Cardiac fibroblast (primary cell): ENCODE measurements around the gene PSRC1.

Source experiments
- DNase-seq, 2 donors: peaks; one replicate each; pipeline versions ENCODE4 v3.0.0 to v3.0.0-alpha.2; 2010; ENCODE audit warnings: low read depth in 2 of 2
- H3K4me3 ChIP-seq, 2 donors: replicated peaks in 1 of 2; 1 replicate in 1 of 2; 2 replicates in 1 of 2; pipeline ENCODE4 v1.5.1; 2011; ENCODE audit warnings: low read depth in 2 of 2, low read length in 2 of 2, mild to moderate bottlenecking in 2 of 2, moderate library complexity in 1 of 2
- TF ChIP-seq, protein P1 (sequence below): IDR thresholded peaks from one replicate; pipeline ENCODE4 v1.5.1; 2011; ENCODE audit warnings: low read depth, mild to moderate bottlenecking, low read length, inconsistent platforms

PSRC1 gene

DNA sequence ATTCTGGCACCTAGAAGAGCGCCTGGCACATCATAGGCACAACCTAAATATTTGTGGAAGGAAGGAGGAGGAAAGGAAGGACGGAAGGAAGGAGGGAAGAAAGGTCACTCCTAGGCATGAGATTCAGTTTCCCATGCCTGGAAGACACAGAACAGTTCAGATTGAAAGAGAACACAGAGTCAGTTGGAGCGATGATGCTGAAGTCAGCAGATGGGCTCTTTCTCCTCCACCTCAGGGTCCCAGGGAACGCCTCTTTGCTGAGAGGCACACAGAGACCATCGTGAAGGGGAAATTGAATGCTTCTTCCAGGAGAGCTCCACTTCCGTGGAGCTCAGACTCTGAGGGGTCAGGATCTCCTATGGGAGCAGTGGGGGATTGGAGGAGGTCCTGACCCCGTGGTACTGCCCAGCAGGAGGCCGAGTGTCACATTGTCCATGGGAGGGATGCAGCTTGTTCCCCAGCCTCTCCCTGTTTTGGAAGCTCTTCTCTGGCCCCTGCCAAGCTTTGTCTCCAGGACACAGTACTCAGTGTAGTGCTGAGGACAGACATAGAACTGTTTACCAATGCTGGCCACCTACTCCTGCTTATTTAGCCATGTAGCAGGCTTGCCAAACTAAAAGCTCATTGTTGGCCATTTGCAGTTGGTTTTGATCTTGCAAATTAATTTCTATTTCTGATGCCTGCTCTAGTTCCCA, 21.4 kb upstream of the PSRC1 start:
- no peak overlapping the region for H3K4me3 ChIP-seq
- DNase-seq: no peak
- TF ChIP-seq, protein P1, sequence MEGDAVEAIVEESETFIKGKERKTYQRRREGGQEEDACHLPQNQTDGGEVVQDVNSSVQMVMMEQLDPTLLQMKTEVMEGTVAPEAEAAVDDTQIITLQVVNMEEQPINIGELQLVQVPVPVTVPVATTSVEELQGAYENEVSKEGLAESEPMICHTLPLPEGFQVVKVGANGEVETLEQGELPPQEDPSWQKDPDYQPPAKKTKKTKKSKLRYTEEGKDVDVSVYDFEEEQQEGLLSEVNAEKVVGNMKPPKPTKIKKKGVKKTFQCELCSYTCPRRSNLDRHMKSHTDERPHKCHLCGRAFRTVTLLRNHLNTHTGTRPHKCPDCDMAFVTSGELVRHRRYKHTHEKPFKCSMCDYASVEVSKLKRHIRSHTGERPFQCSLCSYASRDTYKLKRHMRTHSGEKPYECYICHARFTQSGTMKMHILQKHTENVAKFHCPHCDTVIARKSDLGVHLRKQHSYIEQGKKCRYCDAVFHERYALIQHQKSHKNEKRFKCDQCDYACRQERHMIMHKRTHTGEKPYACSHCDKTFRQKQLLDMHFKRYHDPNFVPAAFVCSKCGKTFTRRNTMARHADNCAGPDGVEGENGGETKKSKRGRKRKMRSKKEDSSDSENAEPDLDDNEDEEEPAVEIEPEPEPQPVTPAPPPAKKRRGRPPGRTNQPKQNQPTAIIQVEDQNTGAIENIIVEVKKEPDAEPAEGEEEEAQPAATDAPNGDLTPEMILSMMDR: no peak

GRCh38 chr1:109301874-109302273, 18.9 kb upstream of the PSRC1 start:
- H3K4me3 ChIP-seq: no peak overlapping the region
- TF ChIP-seq, protein P1: no peak
- no peak for DNase-seq

GRCh38 chr1:109300650-109301151, 17.8 kb upstream of the PSRC1 start:
- peak in 1 of 2 donors; percentile 41 for DNase-seq
- no peak overlapping the region for H3K4me3 ChIP-seq
- TF ChIP-seq, protein P1: no peak

- TF ChIP-seq, protein P1: no peak
- DNase-seq: peak; percentile 89
- H3K4me3 ChIP-seq: no peak overlapping the region
Measured at GRCh38 chr1:109299558-109300343, 16.8 kb upstream of the PSRC1 start.

DNA sequence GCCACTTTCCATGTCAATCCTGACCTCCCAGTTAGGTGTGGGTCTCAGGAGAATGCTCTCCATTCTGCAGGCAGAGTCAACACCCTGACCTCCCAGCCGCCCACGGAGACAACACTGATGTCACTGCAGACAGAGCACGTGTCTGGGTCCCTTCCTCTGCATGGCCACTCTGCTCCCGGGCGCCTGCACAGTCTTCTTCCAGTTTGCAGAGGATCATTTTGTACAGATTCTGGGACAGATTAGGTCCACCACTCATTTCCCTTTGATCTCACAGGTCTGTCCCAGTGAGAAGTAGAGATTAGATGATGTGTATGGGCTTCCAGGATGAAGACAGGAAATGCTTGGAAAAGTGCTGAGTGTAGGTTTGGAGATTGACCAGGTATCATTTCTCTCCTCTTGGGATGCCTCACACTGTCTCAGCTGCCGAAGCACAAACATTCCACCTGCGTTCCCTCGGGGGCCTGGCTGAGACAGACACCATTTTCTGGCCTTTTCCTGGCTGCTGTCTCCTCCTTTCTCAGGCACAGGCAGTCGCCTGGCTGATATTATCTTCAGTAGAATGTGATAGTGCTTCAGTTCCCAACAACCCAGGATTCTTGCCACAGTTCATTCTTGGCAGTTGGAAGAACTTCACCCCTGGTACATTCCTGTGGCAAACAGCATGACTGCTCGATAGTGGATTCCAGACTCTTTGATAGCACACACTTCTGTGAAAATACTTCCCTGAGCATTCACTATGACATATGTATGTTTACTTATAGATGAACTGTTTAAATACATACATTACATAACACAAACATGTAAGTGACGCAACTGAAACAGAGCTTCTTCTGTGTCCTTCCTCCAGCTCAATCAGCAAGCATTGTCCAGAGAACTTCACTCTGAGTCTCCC, 16.0 kb upstream of the PSRC1 start:
- TF ChIP-seq, protein P1: no peak
- no peak overlapping the region for H3K4me3 ChIP-seq
- DNase-seq: peak; percentile 89 to 92

DNA sequence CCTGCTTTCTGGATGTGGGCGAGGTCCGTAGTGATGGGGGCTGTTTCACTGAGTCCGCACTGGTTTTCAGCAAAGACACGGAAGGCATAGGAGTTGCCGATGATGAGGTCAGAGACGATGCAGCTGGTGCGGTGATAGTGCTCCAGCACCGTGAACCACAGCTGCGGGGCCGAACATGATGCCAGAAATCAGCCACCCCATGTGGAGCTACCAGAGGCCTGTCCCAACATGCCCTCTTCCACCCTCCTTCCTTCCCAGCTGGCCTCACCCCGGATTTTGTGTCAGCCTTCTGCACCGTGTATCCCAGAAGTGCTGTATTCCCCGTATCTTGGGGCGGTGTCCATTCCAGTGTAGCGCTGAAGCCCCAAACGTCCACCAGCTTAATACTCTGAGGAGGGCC, 13.8 kb upstream of the PSRC1 start:
- TF ChIP-seq, protein P1: no peak
- no peak overlapping the region for H3K4me3 ChIP-seq
- no peak for DNase-seq
